ENCODE measurements around the gene PRM2.

- TF ChIP-seq EZH2 (IDR thresholded peaks at IDR 0.05; ENCODE audit: borderline replicate concordance, low read depth, low read length, severe bottlenecking): no peak
- no peak for TF ChIP-seq CTCF (IDR thresholded peaks at IDR 0.05; ENCODE audit: extremely low read depth in 1 of 2, insufficient read depth in 1 of 2, low read depth in 1 of 2, low read length in 2 of 2)
- no peak for TF ChIP-seq POLR2AphosphoS5 (IDR thresholded peaks at IDR 0.05; ENCODE audit: insufficient read depth, low read depth, low read length)
- no peak for TF ChIP-seq POLR2A (IDR thresholded peaks at IDR 0.05; ENCODE audit: low read depth, low read length)
- no peak for TF ChIP-seq JUN (IDR thresholded peaks at IDR 0.05; ENCODE audit: borderline replicate concordance, insufficient read depth, insufficient read length, low read depth)
- TF ChIP-seq MAX (IDR thresholded peaks at IDR 0.05; ENCODE audit: insufficient read depth, insufficient read length): no peak
- TF ChIP-seq MYC (IDR thresholded peaks at IDR 0.05; ENCODE audit: low read depth, low read length): no peak
- no peak for TF ChIP-seq FOS (IDR thresholded peaks at IDR 0.05; ENCODE audit: borderline replicate concordance, insufficient read depth, low read length)
Measured at GRCh38 chr16:11264155-11264832, 12.0 kb downstream of the PRM2 start.

All from endothelial cell of umbilical vein (primary cell).